Osteoblast (primary cell): ENCODE results near the gene KRTAP21-3. TPM values are rescaled to one million over a fixed set of nuclear protein-coding genes. Genes with fewer than 3 reads are reported as not detected.

Experiments used
- DNase-seq: peaks from one replicate; pipeline ENCODE4 v3.0.0; 2011; ENCODE audit warnings: low spot score, mixed read lengths; ENCODE audit not compliant: insufficient read length; ENCODE audit errors: missing footprints
- H2AFZ ChIP-seq: 2 replicates; pipeline ENCODE4 v1.6.0; 2011; ENCODE audit warnings: mild to moderate bottlenecking, low read length
- H3K27ac ChIP-seq: 2 replicates; pipeline ENCODE4 v1.5.1; 2011; ENCODE audit warnings: mild to moderate bottlenecking, low read depth, low read length, moderate library complexity
- H3K27me3 ChIP-seq: 2 replicates; pipeline ENCODE4 v1.6.0; 2012; ENCODE audit warnings: mild to moderate bottlenecking, control low read depth, inconsistent platforms, low read length, moderate library complexity; ENCODE audit not compliant: insufficient read depth
- H3K36me3 ChIP-seq: 2 replicates; pipeline ENCODE4 v1.5.1; 2011; ENCODE audit warnings: mild to moderate bottlenecking, low read length, control low read depth, moderate library complexity; ENCODE audit not compliant: insufficient read depth
- H3K4me1 ChIP-seq: 2 replicates; pipeline ENCODE4 v1.5.1; 2011; ENCODE audit warnings: mild to moderate bottlenecking, low read length, control low read depth, moderate library complexity; ENCODE audit not compliant: insufficient read depth
- H3K4me2 ChIP-seq: 2 replicates; pipeline ENCODE4 v1.6.0; 2011; ENCODE audit warnings: mild to moderate bottlenecking, low read length; ENCODE audit not compliant: insufficient read depth
- H3K4me3 ChIP-seq: fragments of 200-600 bp; sonication (generic); 3 replicates; pipeline ENCODE4 v1.5.1; 2012; ENCODE audit warnings: mild to moderate bottlenecking, low read length, inconsistent platforms; ENCODE audit not compliant: insufficient read depth
- H3K79me2 ChIP-seq: 2 replicates; pipeline ENCODE4 v1.6.0; 2012; ENCODE audit warnings: mild to moderate bottlenecking, low read length, control low read depth, inconsistent platforms; ENCODE audit not compliant: insufficient read depth
- H3K9me3 ChIP-seq: 2 replicates; pipeline ENCODE4 v1.5.1; 2011; ENCODE audit warnings: low read depth, low read length, control low read depth
- H4K20me1 ChIP-seq: 2 replicates; pipeline ENCODE4 v1.6.0; 2012; ENCODE audit warnings: mild to moderate bottlenecking, low read length, control low read depth; ENCODE audit not compliant: insufficient read depth
- total RNA-seq: library from RNA; depleted of rRNA; stranded (reverse); fragments of >200 nt; gene quantifications from 2 replicates; pipeline ENCODE4 v1.2.3, GENCODE V29; 2012
- TF ChIP-seq, protein P1 (sequence below): IDR thresholded peaks from 2 replicates; pipeline ENCODE4 v1.5.1; 2011; ENCODE audit warnings: mild to moderate bottlenecking, low read depth, low read length, moderate library complexity; ENCODE audit errors: extremely low read depth

KRTAP21-3 gene
- total RNA-seq, 1 donor = not detected

- Histone ChIP-seq H2AFZ (no peak overlapping the region), H3K4me2 (no peak overlapping the region), H3K79me2 (no peaks in the 10 kb centered on the region), H4K20me1 (no peaks in the 10 kb centered on the region), H3K9me3 (no peaks in the 10 kb centered on the region), H3K27me3 (no peaks in the 10 kb centered on the region), H3K27ac (no peak overlapping the region), H3K36me3 (no peaks in the 10 kb centered on the region), H3K4me3 (no peak overlapping the region), H3K4me1 (no peaks in the 10 kb centered on the region)
- TF ChIP-seq, protein P1, sequence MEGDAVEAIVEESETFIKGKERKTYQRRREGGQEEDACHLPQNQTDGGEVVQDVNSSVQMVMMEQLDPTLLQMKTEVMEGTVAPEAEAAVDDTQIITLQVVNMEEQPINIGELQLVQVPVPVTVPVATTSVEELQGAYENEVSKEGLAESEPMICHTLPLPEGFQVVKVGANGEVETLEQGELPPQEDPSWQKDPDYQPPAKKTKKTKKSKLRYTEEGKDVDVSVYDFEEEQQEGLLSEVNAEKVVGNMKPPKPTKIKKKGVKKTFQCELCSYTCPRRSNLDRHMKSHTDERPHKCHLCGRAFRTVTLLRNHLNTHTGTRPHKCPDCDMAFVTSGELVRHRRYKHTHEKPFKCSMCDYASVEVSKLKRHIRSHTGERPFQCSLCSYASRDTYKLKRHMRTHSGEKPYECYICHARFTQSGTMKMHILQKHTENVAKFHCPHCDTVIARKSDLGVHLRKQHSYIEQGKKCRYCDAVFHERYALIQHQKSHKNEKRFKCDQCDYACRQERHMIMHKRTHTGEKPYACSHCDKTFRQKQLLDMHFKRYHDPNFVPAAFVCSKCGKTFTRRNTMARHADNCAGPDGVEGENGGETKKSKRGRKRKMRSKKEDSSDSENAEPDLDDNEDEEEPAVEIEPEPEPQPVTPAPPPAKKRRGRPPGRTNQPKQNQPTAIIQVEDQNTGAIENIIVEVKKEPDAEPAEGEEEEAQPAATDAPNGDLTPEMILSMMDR = no peak
- no peak for DNase-seq
These were observed 4.8 kb downstream of the KRTAP21-3 start for GRCh38 chr21:30713766-30714165.

GRCh38 chr21:30710499-30710898 is 8.1 kb downstream of the KRTAP21-3 start:
- no peak overlapping the region for H3K4me2 ChIP-seq
- H3K79me2 ChIP-seq = no peaks in the 10 kb centered on the region
- H3K9me3 ChIP-seq = no peaks in the 10 kb centered on the region
- no peak overlapping the region for H3K27ac ChIP-seq
- TF ChIP-seq, protein P1 = no peak
- H4K20me1 ChIP-seq = no peaks in the 10 kb centered on the region
- no peaks in the 10 kb centered on the region for H3K36me3 ChIP-seq
- H3K4me1 ChIP-seq = no peaks in the 10 kb centered on the region
- DNase-seq = no peak
- no peaks in the 10 kb centered on the region for H3K27me3 ChIP-seq
- H2AFZ ChIP-seq = no peak overlapping the region
- no peak overlapping the region for H3K4me3 ChIP-seq

DNA sequence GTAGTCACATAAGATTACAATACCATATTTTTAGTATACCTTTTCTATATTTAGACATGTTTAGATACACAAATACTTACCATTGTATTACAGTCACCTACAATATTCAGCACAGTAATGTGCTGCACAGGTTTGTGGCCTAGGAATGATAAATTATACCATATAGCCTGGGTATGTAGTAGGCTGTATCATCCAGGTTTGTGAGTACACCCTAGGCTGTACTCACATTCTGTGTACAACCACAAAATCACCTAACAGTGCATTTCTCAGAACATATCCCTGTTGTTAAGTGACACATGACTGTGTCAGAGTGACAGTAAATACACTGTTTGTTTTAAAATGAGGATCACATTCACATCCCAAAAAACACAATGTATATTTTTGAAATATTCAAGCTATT is 11.2 kb downstream of the KRTAP21-3 start:
- Histone ChIP-seq H3K9me3 (no peaks in the 10 kb centered on the region), H3K27me3 (no peaks in the 10 kb centered on the region), H3K36me3 (no peaks in the 10 kb centered on the region), H2AFZ (no peak overlapping the region), H3K79me2 (no peaks in the 10 kb centered on the region), H3K4me2 (no peak overlapping the region), H3K27ac (no peak overlapping the region), H3K4me3 (no peak overlapping the region), H4K20me1 (no peaks in the 10 kb centered on the region), H3K4me1 (no peaks in the 10 kb centered on the region)
- no peak for DNase-seq
- TF ChIP-seq, protein P1 = no peak

DNA sequence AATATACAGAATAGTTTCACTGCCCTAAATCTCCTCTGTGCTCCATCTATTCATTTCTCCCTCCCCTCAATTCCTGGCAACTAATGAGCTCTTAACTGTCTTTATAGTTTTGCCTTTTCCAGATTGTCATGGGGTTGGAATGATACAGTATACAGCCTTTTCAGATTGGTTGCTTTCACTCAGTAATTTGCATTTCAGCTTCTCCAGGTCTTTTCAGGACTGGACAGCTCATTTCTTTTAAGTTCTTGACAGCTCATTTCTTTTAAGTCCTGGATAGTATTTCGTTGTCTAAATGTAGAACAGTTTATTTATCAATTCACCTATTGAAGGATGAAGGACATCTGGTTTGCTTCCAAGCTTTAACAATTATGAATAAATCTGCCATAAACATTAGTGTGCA is 22.6 kb downstream of the KRTAP21-3 start:
- DNase-seq = no peak
- TF ChIP-seq, protein P1 = no peak

More for the DNA sequence above, 22.6 kb downstream of the KRTAP21-3 start:
- no peaks in the 10 kb centered on the region for H3K36me3 ChIP-seq
- H4K20me1 ChIP-seq = no peaks in the 10 kb centered on the region
- no peak overlapping the region for H2AFZ ChIP-seq
- no peaks in the 10 kb centered on the region for H3K4me1 ChIP-seq
- H3K27ac ChIP-seq = no peak overlapping the region
- H3K9me3 ChIP-seq = no peaks in the 10 kb centered on the region
- H3K4me2 ChIP-seq = no peak overlapping the region
- H3K27me3 ChIP-seq = no peaks in the 10 kb centered on the region
- no peak overlapping the region for H3K4me3 ChIP-seq
- H3K79me2 ChIP-seq = no peaks in the 10 kb centered on the region
